Loucy (cell line): ENCODE measurements around the gene SKAP2.
"Not testable (repeated sequence)": the region's sequence is repeated elsewhere in the genome, so short reads cannot be mapped to it uniquely, and the experiment has no call there.

Experiments
- EZH2phosphoT487 ChIP-seq: fragments of 200-600 bp; IDR thresholded peaks from 2 replicates; pipeline ENCODE4 v1.6.1; 2018; ENCODE audit warnings: antibody characterized with exemption, mild to moderate bottlenecking, moderate library complexity, borderline replicate concordance
- TF ChIP-seq, protein P1 (sequence below): fragments of 200-600 bp; sonication (generic); conservative IDR thresholded peaks from 2 replicates; pipeline ENCODE4 v1.5.1; 2014; ENCODE audit warnings: mild to moderate bottlenecking, antibody characterized with exemption, low read length

DNA sequence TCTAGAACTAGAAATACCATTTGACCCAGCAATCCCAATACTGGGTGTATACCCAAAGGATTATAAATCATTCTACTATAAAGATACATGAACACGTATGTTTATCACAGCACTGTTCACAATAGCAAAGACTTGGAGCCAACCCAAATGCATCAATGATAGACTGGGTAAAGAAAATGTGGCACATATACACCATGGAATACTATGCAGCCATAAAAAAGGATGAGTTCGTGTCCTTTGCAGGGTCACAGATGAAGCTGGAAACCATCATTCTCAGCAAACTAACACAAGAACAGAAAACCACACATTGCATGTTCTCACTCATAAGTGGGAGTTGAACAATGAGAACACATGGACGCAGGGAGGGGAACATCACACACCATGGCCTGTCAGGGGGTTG is 27.6 kb downstream of the SKAP2 start:
- TF ChIP-seq, protein P1, sequence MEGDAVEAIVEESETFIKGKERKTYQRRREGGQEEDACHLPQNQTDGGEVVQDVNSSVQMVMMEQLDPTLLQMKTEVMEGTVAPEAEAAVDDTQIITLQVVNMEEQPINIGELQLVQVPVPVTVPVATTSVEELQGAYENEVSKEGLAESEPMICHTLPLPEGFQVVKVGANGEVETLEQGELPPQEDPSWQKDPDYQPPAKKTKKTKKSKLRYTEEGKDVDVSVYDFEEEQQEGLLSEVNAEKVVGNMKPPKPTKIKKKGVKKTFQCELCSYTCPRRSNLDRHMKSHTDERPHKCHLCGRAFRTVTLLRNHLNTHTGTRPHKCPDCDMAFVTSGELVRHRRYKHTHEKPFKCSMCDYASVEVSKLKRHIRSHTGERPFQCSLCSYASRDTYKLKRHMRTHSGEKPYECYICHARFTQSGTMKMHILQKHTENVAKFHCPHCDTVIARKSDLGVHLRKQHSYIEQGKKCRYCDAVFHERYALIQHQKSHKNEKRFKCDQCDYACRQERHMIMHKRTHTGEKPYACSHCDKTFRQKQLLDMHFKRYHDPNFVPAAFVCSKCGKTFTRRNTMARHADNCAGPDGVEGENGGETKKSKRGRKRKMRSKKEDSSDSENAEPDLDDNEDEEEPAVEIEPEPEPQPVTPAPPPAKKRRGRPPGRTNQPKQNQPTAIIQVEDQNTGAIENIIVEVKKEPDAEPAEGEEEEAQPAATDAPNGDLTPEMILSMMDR, result not testable (repeated sequence)
- not testable (repeated sequence) for TF ChIP-seq EZH2phosphoT487
